Adrenal gland (tissue), 12 donors: ENCODE measurements around the gene HNRNPH1. TPM values are rescaled to one million over a fixed set of nuclear protein-coding genes. Genes with fewer than 3 reads are reported as not detected.

Experiments used
- DNase-seq, 7 donors: peaks; one replicate each; pipeline ENCODE4 v3.0.0-alpha.2; 2019 to 2020
- H3K27ac ChIP-seq, 5 donors: fragments of 200-600 bp; sonication (generic) in 4 of 5; 1 replicate in 3 of 5; 2 replicates in 2 of 5; pipeline versions ENCODE4 v1.5.1 to v1.8.0; 2016 to 2020; ENCODE audit warnings: mild to moderate bottlenecking in 1 of 5
- H3K27me3 ChIP-seq: fragments of 200-600 bp; 2 replicates; pipeline ENCODE4 v1.8.0; 2021
- H3K36me3 ChIP-seq, 2 donors: fragments of 200-600 bp; replicated peaks in 1 of 2; 1 replicate in 1 of 2; 2 replicates in 1 of 2; pipeline versions ENCODE4 v1.5.1 to v1.8.0; 2018 to 2022
- H3K4me1 ChIP-seq, 2 donors: fragments of 200-600 bp; replicated peaks in 1 of 2; 1 replicate in 1 of 2; 2 replicates in 1 of 2; pipeline versions ENCODE4 v1.5.1 to v1.8.0; 2018 to 2021
- H3K4me3 ChIP-seq, 4 donors: fragments of 200-600 bp; sonication (generic) in 3 of 4; one replicate each; pipeline ENCODE4 v1.5.1; 2016 to 2018
- H3K9me3 ChIP-seq, 3 donors: fragments of 200-600 bp; sonication (generic) in 1 of 3; replicated peaks in 1 of 3; 1 replicate in 2 of 3; 2 replicates in 1 of 3; pipeline versions ENCODE4 v1.5.1 to v1.8.0; 2016 to 2021
- CTCF ChIP-seq, 6 experiments: fragments of 450-650 bp in 4 of 6; fragments of 200-600 bp in 2 of 6; sonication (generic) in 1 of 6; IDR thresholded peaks; 1 replicate in 5 of 6; 2 replicates in 1 of 6; pipeline versions ENCODE4 v1.5.1 to v1.8.0; 2016 to 2021; ENCODE audit warnings: antibody characterized with exemption in 6 of 6, mild to moderate bottlenecking in 2 of 6, moderate library complexity in 1 of 6
- POLR2A ChIP-seq, 2 donors: fragments of 450-650 bp; IDR thresholded peaks; one replicate each; pipeline ENCODE4 v1.6.1; 2017; ENCODE audit warnings: antibody characterized with exemption in 2 of 2, mild to moderate bottlenecking in 2 of 2, moderate library complexity in 1 of 2
- WGBS, 4 donors: extraction: QIAGEN DNeasy Blood & Tissue Kit in 2 of 4; methylation state at CpG; one replicate each; pipeline versions ENCODE4 v1.1.5 to v1.1.7; 2013 to 2017; 5-methylcytosine and 5-hydroxymethylcytosine counted together
- intact Hi-C, 2 donors: fragments of 100-400 bp; cut with DNase I; formaldehyde crosslinking; loops; one replicate each; pipeline versions ENCODE4 v1.14.1 to v1.15.0; 2022 to 2023
- polyA plus RNA-seq, 3 donors: library from polyadenylated mRNA; stranded (reverse); fragments of 200-250 nt in 2 of 3; fragments of 350-450 nt in 1 of 3; fragmentation: Illumina TruSeq in 1 of 3; extraction: RNeasy Lipid Tissue Mini Kit (QIAGEN cat#74804) in 1 of 3; gene quantifications; one replicate each; pipeline ENCODE4 v1.2.3, GENCODE V29; 2013 to 2014
- total RNA-seq, 9 donors: library from RNA; depleted of rRNA in 4 of 9; stranded (reverse); fragments of >200 nt in 4 of 9; fragments of 120-200 nt in 1 of 9; fragmentation: NEBNext Ultra II Directional in 1 of 9; extraction: Animal tissue kit (Norgen Biotek cat#: 25700) in 1 of 9; gene quantifications; one replicate each; pipeline versions ENCODE4 v1.1.0 to v1.2.4, GENCODE V29; 2013 to 2023
- donor health status: healthy with polysubstance abuse.
- donor health status: Bipolar disorder and iron deficiency.
- donor health status: DM: yes; HTN: yes; CAD: no.
- donor health status: DM: no; HTN: no; CAD: no.
- donor health status: DM: no; HTN: no; CAD: no.
- donor health status: DM: yes; HTN: yes; CAD: no.

The HNRNPH1 gene
- total and polyA plus RNA-seq, 12 donors = 131 to 635 (median 354) TPM

- no peaks in the 10 kb centered on the region for H3K9me3 ChIP-seq
- 55 to 76% (median 62%) methylated on average over 7 of the region's 7 CpGs for WGBS, 4 donors
- peak overlapping the region in 2 of 5 donors; percentile 18 to 33 for H3K27ac ChIP-seq
- H3K4me3 ChIP-seq = no peak overlapping the region
- H3K4me1 ChIP-seq = peaks cover 27 to 80% of the 10 kb centered on the region in 2 donors
- no peak for TF ChIP-seq POLR2A (IDR thresholded peaks at IDR 0.05)
- no peak for TF ChIP-seq CTCF (IDR thresholded peaks at IDR 0.05)
- H3K27me3 ChIP-seq = no peaks in the 10 kb centered on the region
- intact Hi-C loops = no loop called here
- no peak for DNase-seq
- H3K36me3 ChIP-seq = peaks cover 0 to 96% of the 10 kb centered on the region in 2 donors
Measured at GRCh38 chr5:179617930-179618329, 5.5 kb downstream of the HNRNPH1 start.

GRCh38 chr5:179616002-179616594 is 7.4 kb downstream of the HNRNPH1 start:
- Histone ChIP-seq H3K27me3 (no peaks in the 10 kb centered on the region), H3K9me3 (no peaks in the 10 kb centered on the region), H3K36me3 (peaks cover 0 to 96% of the 10 kb centered on the region in 2 donors), H3K4me3 (no peak overlapping the region), H3K4me1 (peaks cover 22 to 79% of the 10 kb centered on the region in 2 donors), H3K27ac (no peak overlapping the region)
- WGBS, 4 donors = 70 to 75% (median 73%) methylated on average over 9 of the region's 9 CpGs
- TF ChIP-seq POLR2A (IDR thresholded peaks at IDR 0.05) (no peak), CTCF (IDR thresholded peaks at IDR 0.05) (no peak)
- intact Hi-C loops = no loop called here
- DNase-seq = no peak

- TF ChIP-seq CTCF (IDR thresholded peaks at IDR 0.05) (no peak), POLR2A (IDR thresholded peaks at IDR 0.05) (no peak)
- no peaks in the 10 kb centered on the region for H3K27me3 ChIP-seq
- 39 to 50% (median 44%) methylated on average over 2 of the region's 2 CpGs for whole genome bisulfite sequencing, 4 donors
- H3K9me3 ChIP-seq = no peaks in the 10 kb centered on the region
- peaks cover 0 to 96% of the 10 kb centered on the region in 2 donors for H3K36me3 ChIP-seq
- no peak overlapping the region for H3K4me3 ChIP-seq
- DNase-seq = no peak
- intact Hi-C loops = no loop called here
- no peak overlapping the region for H3K27ac ChIP-seq
- H3K4me1 ChIP-seq = peaks cover 16 to 73% of the 10 kb centered on the region in 2 donors
Measured at GRCh38 chr5:179615203-179615602, 8.3 kb downstream of the HNRNPH1 start.

GRCh38 chr5:179614745-179615144 is 8.7 kb downstream of the HNRNPH1 start:
- H3K27me3 ChIP-seq = no peaks in the 10 kb centered on the region
- intact Hi-C loops = no loop called here
- 56 to 60% (median 57%) methylated on average over 8 of the region's 8 CpGs for WGBS, 4 donors
- DNase-seq = no peak
- TF ChIP-seq CTCF (IDR thresholded peaks at IDR 0.05) = no peak
- no peak for TF ChIP-seq POLR2A (IDR thresholded peaks at IDR 0.05)
- H3K4me3 ChIP-seq = no peak overlapping the region
- no peak overlapping the region for H3K27ac ChIP-seq
- H3K36me3 ChIP-seq = peaks cover 0 to 97% of the 10 kb centered on the region in 2 donors
- peaks cover 14 to 69% of the 10 kb centered on the region in 2 donors for H3K4me1 ChIP-seq
- no peaks in the 10 kb centered on the region for H3K9me3 ChIP-seq
